Measurements from ENCODE around the gene NDST3.

NDST3 gene

GRCh38 chr4:118141240-118141639, 107.0 kb downstream of the NDST3 start:
- no peak for TF ChIP-seq CTCF (IDR thresholded peaks at IDR 0.05; ENCODE audit: low read depth, low read length)
- H3K4me3 ChIP-seq (ENCODE audit: low read depth, low read length), result no peak overlapping the region

GRCh38 chr4:118154649-118155048, 120.4 kb downstream of the NDST3 start:
- no peak for TF ChIP-seq CTCF (IDR thresholded peaks at IDR 0.05; ENCODE audit: low read depth, low read length)

GRCh38 chr4:118155516-118155915, 121.2 kb downstream of the NDST3 start:
- no peak for TF ChIP-seq CTCF (IDR thresholded peaks at IDR 0.05; ENCODE audit: low read depth, low read length)
- no peak overlapping the region for H3K4me3 ChIP-seq (ENCODE audit: low read depth, low read length)

More at GRCh38 chr4:118154649-118155048, 120.4 kb downstream of the NDST3 start:
- no peak overlapping the region for H3K4me3 ChIP-seq (ENCODE audit: low read depth, low read length)

GRCh38 chr4:118158763-118159375, 124.6 kb downstream of the NDST3 start:
- H3K4me3 ChIP-seq (ENCODE audit: low read depth, low read length), result no peak overlapping the region
- TF ChIP-seq CTCF (IDR thresholded peaks at IDR 0.05; ENCODE audit: low read depth, low read length), result no peak

GRCh38 chr4:118167306-118167705, 133.0 kb downstream of the NDST3 start:
- TF ChIP-seq CTCF (IDR thresholded peaks at IDR 0.05; ENCODE audit: low read depth, low read length), result no peak
- no peak overlapping the region for H3K4me3 ChIP-seq (ENCODE audit: low read depth, low read length)

- no peak for TF ChIP-seq CTCF (IDR thresholded peaks at IDR 0.05; ENCODE audit: low read depth, low read length)
- no peak overlapping the region for H3K4me3 ChIP-seq (ENCODE audit: low read depth, low read length)
Measured at GRCh38 chr4:118171381-118171780, 137.1 kb downstream of the NDST3 start.

GRCh38 chr4:118173126-118173525, 138.8 kb downstream of the NDST3 start:
- TF ChIP-seq CTCF (IDR thresholded peaks at IDR 0.05; ENCODE audit: low read depth, low read length), result no peak
- H3K4me3 ChIP-seq (ENCODE audit: low read depth, low read length), result no peak overlapping the region

All from WI38 (cell line).